Measurements from ENCODE around the gene PDXP. TPM values are rescaled to one million over a fixed set of nuclear protein-coding genes. Genes with fewer than 3 reads are reported as not detected.

Gene PDXP
- total and polyA plus RNA-seq, 8 donors: 8.3 to 13.3 (median 11.3) TPM

DNA sequence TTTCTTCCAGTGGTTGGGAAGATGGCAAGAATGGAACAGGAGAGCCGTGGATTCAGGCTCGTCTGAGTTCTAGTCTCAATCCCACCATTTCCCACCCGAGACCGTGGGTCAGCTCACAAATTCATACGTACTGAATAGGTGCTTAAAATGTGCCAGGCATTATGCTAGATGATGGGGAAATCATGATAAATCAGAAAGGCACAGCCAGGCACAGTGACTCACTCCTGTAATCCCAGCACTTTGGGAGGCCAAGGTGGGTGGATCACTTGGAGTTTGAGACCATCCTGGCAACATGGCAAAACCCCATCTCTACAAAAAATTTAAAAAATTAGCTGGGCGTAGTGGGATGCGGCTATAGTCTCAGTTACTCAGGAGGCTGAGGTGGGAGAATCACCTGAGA lies 45.4 kb downstream of the PDXP start:
- Histone ChIP-seq H3K27ac (no peak overlapping the region), H3K27me3 (no peaks in the 10 kb centered on the region), H3K9me3 (no peaks in the 10 kb centered on the region), H3K36me3 (no peaks in the 10 kb centered on the region), H3K4me3 (no peak overlapping the region), H3K4me1 (peaks cover 0 to 28% of the 10 kb centered on the region in 2 donors)
- DNase-seq (no peak), ATAC-seq (no peak)
- intact Hi-C loops (cut with DNase I): no loop called here
- TF ChIP-seq, protein P1, sequence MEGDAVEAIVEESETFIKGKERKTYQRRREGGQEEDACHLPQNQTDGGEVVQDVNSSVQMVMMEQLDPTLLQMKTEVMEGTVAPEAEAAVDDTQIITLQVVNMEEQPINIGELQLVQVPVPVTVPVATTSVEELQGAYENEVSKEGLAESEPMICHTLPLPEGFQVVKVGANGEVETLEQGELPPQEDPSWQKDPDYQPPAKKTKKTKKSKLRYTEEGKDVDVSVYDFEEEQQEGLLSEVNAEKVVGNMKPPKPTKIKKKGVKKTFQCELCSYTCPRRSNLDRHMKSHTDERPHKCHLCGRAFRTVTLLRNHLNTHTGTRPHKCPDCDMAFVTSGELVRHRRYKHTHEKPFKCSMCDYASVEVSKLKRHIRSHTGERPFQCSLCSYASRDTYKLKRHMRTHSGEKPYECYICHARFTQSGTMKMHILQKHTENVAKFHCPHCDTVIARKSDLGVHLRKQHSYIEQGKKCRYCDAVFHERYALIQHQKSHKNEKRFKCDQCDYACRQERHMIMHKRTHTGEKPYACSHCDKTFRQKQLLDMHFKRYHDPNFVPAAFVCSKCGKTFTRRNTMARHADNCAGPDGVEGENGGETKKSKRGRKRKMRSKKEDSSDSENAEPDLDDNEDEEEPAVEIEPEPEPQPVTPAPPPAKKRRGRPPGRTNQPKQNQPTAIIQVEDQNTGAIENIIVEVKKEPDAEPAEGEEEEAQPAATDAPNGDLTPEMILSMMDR (IDR thresholded peaks at IDR 0.05): no peak

DNA sequence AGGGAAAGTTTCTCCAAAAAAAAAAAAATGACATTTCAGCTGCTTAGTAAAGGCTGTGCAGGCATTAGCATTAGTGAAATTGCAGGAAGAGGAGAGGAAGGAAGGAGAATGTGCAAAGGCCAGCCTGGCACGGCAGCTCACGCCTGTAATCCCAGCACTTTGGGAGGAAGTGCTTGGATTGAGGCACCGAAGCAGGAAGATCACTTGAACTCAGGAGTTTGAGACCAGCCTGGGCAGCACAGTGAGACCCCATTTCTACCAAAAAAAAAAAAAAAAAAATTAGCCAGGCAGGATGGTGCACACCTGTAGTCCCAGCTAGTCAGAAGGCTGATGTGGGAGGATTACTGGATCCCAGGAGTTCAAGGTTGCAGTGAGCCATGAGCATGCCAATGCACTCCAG lies 46.1 kb downstream of the PDXP start:
- Histone ChIP-seq H3K9me3 (no peaks in the 10 kb centered on the region), H3K4me1 (peaks cover 0 to 34% of the 10 kb centered on the region in 2 donors), H3K4me3 (no peak overlapping the region), H3K27ac (no peak overlapping the region), H3K36me3 (no peaks in the 10 kb centered on the region), H3K27me3 (no peaks in the 10 kb centered on the region)
- no peak for DNase-seq
- TF ChIP-seq, protein P1 (IDR thresholded peaks at IDR 0.05): no peak
- intact Hi-C loops (cut with DNase I): no loop called here
- no peak for ATAC-seq

DNA sequence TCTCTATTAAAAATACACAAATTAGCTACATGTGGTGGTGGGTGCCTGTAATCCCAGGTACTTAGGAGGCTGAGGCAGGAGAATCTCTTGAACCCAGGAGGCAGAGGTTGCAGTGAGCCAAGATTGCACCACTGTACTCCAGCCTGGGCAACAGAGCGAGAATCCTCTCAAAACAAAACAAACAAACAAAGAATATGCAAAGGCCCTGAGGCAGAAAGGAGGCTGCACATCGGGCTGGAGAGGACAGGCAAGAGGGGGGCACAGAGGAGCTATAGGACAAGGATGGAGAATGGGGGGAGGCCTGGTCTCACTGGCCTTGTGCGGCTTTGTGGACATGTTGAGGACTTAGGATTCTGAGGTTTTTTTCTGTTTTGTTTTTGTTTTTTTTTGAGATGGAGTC lies 46.7 kb downstream of the PDXP start:
- H3K9me3 ChIP-seq: no peaks in the 10 kb centered on the region
- ATAC-seq: no peak
- no peak for DNase-seq
- no peak overlapping the region for H3K27ac ChIP-seq
- intact Hi-C loops (cut with DNase I): no loop called here
- TF ChIP-seq, protein P1 (IDR thresholded peaks at IDR 0.05): no peak
- H3K4me1 ChIP-seq: peaks cover 0 to 34% of the 10 kb centered on the region in 2 donors
- H3K27me3 ChIP-seq: no peaks in the 10 kb centered on the region
- H3K4me3 ChIP-seq: no peak overlapping the region
- no peaks in the 10 kb centered on the region for H3K36me3 ChIP-seq

DNA sequence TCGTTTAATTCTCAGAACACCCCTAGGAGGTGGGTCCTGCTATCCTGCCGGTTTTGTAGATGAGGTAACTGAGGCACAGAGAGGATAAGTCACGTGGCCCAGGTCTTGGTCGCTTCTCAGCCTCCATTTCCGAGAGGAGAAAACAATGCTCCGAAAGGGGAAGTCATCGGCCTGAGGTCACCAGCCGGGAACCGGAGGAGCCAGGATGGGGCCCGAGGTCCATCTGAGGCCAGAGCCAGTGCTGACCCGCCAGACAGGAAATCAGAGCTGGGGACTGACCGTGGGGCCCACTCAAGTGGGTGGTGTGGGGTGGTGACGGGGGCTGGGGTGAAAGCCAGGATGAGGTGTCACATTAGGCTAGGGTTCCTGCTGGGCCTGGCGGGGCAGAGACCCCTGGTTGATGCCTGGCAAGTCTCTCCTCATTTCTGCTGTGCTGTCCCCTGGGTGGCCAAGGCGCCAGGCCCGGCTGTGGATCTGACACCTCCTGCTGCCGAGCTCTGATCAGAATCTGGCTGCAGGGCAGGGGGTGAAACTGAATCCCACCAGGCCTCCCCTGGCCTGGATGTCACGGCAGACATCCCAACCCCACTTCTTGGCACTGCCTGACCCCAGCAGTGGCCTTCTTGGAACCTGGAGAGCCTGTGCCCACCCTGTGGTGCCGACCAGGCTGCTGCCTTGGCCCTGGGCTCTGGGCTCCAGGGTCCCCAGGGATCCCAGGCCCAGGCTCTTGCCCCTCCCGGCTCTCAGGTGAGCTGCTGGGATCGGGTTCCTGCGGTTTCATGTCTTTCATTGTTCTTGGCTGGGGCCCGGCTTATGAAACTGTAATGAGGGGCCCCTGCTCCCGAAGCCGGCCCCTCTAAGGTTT lies 50.3 kb downstream of the PDXP start:
- Histone ChIP-seq H3K4me1 (peaks cover 0 to 18% of the 10 kb centered on the region in 2 donors), H3K4me3 (no peak overlapping the region), H3K36me3 (no peaks in the 10 kb centered on the region), H3K27ac (no peak overlapping the region), H3K9me3 (no peaks in the 10 kb centered on the region), H3K27me3 (no peaks in the 10 kb centered on the region)
- peak in 2 of 4 donors; percentile 58 to 86 for DNase-seq
- TF ChIP-seq, protein P1 (IDR thresholded peaks at IDR 0.05): no peak
- peak; percentile 53 for ATAC-seq
- intact Hi-C loops (cut with DNase I): no loop called here

DNA sequence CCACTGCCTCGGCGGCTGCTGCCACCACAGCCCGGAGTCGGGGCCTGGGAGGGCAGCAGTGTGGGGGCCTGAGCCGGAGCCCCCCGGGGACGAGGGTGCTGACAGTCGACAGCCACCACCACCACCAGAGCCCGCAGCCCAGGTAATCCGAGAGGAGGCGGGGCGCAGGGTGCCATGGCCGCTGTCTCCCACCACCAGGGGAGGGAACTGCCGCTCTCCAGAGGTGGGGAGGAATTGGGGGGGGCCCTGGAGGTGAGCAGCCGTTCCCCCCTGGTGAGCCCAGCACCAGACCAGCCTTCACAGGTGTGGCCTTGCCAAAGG lies 50.9 kb downstream of the PDXP start:
- peak in 1 of 4 donors; percentile 71 for DNase-seq
- no peaks in the 10 kb centered on the region for H3K9me3 ChIP-seq
- ATAC-seq: no peak
- H3K27ac ChIP-seq: no peak overlapping the region
- TF ChIP-seq, protein P1 (IDR thresholded peaks at IDR 0.05): no peak
- no peaks in the 10 kb centered on the region for H3K36me3 ChIP-seq
- peaks cover 0 to 18% of the 10 kb centered on the region in 2 donors for H3K4me1 ChIP-seq
- H3K4me3 ChIP-seq: no peak overlapping the region
- H3K27me3 ChIP-seq: no peaks in the 10 kb centered on the region
- intact Hi-C loops (cut with DNase I): no loop called here
